Right kidney (tissue), 1 donor: ENCODE measurements around the gene KAT8.
"Not testable (repeated sequence)": the region's sequence is repeated elsewhere in the genome, so short reads cannot be mapped to it uniquely, and the experiment has no call there.

Source experiments
- DNase-seq: peaks from one replicate; pipeline ENCODE4 v3.0.0-alpha.2; 2016

Gene KAT8

DNA sequence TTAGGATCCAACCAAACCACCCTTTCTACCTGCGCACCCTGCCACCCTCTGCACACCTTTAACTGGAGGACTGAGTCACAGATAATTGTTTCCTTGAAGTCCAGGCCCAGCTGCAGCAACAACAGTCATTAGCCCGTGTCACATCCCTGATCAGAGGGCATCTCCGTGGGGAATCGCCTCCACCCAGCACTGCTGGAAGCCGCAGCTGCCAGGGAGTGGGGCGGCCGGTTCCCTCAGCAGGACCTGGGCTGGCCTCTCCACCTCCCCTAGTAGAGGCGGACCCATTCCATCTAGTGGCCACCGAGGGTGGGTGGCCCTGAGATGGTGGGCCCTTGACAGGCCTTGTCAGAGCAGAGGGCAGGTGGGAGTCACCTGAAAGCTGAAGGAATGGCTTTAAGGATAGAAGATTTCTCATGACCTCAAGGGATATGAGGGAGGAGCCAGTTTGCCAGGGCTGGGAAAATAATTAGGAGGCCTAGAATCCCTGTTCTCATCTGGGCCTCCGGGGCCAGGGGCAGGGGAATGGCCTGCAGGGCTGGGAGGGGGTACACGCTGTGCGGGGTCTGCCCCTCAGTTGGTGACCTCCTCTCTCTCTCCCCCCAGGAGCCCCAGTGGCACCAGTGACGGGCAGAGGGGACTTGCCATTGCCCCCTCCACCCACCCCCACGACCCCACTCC lies 35.0 kb upstream of the KAT8 start:
- DNase-seq, result no peak

DNA sequence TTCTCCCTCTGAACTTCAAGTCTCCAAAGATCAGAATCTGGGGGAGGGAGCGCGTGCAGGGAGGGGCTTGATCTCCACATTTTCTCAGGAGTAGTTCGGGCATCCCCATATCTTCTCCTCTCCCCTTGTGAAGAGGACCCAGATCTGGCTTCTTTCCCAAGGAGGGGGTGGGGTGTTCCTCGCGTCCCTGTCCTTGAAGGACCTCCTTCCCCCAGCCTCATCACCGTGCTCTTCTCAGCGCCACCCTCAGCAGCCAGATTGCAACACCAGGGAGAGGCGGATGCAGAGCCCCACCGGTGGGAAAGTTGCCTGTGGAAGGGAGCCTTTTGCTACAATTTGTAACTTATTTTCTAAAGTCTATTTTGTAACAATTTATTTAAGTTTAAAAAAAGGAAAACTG lies 34.4 kb upstream of the KAT8 start:
- no peak for DNase-seq

DNA sequence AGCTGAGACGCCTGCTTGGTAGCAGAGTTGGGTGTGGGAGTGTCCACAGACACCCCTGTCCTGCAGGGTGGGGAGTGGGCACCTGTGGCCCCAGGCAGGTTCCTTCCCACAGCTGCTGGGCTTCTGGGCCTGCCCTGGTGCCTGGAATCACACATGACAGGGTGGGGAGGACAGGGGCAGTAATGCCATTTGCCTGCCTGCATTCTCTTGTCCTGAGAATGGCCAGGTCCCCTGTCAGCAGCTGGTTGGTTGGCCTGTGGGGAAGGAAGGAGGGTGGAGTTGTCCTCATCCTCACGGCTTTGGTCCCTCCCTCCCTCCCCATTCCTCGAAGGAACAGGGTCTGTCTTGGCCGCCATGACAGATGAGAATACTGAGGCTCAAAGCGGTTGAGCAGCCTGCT lies 33.9 kb upstream of the KAT8 start:
- DNase-seq, result no peak

DNA sequence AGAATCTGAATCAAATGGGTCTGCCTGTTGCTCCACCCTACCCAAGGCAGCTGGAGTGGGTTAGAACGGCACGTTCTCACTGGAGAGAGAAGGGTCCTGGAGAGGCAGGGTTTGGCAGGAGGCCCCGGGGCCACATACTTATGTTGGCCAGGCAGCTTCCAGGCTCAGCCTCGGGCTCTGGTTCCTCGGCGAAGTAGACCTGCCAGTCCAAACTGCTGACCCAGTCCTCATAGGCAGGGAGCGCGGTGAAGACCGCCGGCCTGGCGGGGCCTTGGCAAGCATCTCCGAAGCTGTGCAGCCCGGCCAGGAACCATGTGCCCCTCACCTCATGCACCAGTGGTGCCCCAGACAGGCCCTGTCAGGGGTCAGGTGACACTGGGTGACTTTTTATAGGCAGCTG lies 33.5 kb upstream of the KAT8 start:
- DNase-seq, result no peak

DNA sequence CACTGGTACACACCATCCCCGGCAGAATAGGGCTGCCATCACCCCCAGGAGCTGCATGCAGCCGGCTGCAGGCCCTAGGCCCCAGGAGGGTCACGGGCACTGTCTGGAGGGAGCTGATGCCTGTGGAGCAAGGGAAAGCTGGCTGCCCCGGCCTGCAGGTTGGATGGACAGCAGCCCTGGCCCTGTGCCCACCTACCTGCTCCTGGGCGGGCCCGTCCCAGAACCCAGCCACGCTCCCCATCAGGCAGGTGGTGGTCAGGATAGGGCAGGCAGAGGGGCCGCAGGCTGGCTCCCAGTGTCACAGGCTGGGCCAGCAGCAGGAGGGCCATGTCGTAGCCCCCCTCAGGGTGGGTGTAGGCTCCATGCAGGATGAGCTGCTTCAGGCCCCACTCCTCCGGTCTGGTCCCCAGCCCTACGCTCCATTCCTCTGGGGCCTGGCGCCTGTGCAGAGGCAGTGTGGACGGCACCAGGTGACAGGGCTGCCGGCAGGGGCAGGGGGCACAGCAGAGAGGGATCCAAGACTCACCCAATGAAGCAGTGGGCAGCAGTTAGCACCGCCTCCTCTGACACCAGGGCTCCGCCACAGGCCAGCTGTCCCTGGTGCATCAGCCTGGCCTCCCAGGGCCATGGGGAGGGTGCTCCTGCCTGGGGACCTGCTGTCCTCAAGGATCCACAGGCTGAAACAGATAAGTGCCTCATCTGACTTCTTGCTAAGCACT lies 32.7 kb upstream of the KAT8 start:
- DNase-seq, result no peak

DNA sequence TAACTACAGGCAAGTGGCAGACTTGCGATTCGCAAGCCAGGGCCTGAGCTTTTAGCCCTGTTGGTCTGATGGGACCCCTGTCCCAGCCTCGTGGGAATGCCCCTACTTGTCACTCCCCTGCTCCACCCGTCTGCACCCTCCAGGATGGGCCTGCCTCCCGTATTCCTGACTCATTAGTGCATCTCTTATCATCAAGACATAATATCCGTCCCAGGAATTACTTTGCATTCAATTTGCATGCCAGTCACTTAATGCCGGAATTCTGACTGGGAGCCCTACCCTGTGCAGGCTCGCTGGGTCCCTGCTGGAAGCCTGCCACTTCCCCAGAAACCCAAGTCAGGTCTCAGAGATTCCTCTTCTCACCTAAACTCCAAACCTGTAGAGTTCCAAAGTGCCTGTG lies 32.1 kb upstream of the KAT8 start:
- no peak for DNase-seq

DNA sequence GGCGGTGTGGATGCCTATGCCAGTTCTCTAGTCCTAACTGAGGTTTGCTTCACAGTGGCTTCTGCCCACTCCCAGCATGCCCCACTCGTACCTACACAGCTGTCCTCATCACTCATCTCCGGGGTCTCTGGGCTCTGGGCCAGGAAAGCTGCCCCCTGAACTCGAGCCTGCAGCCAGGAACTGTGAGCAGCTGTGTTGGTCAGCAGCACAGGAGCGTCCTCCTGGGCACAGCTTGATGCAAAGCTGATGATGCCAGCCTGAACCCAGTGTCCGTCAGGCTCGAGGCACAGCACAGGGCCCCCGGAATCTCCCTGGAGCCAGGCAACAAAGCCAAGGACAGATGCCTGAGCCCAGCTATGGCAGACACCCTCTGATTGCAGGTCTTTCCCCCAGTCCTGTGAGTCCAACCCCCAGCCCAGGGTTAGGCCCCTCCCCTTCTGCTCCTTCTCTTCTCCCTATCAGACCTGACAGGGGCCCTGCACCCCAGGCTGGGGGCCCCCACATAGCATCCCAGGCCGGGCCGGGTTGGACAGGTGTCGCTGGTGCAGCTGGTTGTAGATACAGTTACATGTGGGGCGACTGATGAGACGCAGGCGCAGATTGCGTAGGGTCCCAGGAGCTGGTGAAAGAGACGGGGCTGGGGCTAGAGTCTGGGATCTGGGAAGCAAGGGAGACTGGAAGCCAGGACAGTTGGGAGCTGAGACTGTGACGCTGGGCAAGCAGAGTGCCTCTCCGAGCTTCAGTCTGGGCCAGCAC lies 31.4 kb upstream of the KAT8 start:
- DNase-seq, result no peak

DNA sequence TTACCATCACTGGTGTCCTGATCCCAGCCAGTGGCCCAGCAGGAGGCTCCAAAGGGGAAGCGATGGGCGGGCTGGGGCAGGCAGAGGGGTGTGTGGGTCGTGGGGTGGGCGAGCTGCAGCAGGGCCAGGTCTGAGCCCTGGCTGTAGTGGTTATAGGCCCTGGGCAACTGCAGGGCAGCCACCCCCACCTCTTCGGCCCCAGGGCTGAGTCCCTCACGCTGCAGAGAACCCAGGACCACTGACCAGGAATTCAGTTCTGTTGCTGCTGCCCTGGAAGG lies 30.9 kb upstream of the KAT8 start:
- DNase-seq, result no peak

DNA sequence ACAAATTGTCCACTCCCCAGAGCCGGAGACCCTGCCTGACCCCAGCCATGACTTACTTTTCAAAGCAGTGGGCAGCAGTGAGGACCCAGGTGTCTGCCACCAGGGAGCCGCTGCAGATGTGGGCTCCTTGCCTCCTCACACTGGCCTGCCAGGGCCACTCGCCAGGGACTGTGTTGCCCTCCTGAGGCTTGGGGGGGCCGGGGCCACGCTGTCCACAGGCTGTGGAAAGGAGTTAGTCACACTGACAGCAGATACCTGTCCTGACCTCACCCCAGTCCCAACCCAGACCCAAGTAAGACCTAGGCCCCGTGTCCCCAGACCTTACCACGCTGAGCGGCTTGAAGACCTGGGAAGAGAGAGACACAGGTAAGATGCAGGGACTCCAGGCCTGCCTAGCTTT lies 30.0 kb upstream of the KAT8 start:
- no peak for DNase-seq

DNA sequence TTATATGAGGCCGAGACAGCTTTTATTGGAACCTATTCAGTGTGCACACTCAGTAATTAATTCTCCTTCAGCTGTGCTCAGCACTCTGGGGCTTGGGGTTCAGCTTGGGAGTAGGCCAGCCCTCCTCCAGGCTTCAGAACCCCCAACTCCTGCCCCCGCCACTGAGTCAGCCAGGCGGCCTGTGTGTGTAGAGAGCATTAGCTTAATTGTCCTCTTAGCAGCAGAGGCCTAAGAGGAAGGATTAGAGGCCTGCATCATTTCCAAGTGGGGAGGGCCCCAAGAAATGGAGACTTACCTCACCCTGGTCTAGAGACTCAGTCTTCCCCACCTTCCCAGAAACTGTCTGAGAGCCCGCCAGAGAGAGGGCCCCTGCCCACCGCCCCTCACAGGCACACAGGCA lies 29.5 kb upstream of the KAT8 start:
- no peak for DNase-seq

DNA sequence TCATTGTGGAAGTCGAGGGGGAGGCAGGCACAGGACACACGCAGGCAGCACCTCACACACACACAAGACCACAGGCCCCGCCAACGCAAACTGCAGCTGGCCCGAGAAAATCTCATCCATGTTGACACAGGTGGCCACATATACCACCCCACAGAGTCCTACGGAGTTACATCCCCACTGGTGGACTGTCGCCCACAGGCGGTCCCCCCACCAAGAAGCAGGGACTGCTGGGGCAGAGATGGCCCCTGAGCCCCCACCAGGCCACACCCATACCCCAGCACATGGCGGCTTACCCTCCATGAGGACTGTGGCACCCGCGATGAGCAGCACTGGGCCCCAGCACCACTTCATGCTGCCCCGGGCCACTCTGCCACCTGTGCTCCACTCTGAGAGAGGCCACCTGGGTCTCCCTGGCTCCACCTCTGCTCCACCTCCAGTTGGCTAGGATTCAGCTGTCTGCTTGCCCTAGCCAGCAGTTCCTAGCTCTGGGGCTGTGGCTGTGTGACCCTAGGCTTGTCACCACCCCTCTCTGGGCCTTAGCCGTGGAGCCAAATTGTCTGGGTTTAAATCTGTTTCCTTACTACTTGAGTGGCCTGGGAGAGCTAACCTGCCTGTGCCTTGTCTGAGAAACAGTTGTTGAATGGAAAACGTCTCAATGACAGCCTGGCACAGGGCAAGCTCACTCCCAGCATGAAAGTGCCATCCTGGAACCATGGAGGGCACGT lies 28.8 kb upstream of the KAT8 start, which contains the start of gene PRSS53:
PRSS53 (minus strand) TSS at position 485 of the 725 bp plus-strand sequence; CDS start at position 351, 134 bp downstream.
- no peak for DNase-seq

DNA sequence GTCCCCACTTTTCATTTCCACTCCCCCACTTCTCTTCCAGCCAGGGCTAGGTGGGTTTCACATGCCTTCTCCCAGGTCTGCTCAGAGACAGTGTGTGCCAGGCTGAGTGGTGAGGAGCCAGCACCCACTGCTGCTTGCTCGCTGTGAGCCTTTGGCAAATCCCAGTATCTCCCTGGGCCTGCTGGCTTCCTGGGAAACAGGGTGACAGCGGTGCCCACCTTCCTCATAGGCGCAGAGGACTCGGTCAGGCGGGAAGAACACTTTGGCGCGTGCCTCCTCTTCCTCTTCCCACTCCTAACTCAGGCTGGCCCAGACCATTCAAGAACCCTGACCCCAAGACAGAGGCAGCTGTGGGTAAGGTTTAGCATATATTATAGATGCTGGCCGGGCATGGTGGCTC lies 28.3 kb upstream of the KAT8 start:
- no peak for DNase-seq

DNA sequence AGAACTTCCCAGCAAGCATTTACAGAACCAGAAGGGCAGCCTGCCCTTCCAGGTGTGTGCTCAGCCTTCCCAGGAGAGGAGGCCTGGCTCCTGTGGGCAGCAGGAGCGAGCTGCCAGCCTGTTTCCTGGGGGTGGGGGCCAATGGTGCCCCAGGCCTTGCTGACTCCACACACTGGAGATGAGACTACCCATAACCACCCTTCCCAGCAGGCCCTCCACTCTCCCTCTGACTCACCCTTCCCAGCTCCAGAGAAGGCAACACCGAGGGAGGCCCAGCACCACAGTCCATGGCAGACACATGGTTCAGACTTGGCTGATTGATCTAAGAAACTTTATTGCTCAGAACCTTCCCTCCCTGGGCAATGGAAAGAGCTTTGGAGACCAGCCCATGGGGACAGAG lies 26.9 kb upstream of the KAT8 start:
- no peak for DNase-seq

DNA sequence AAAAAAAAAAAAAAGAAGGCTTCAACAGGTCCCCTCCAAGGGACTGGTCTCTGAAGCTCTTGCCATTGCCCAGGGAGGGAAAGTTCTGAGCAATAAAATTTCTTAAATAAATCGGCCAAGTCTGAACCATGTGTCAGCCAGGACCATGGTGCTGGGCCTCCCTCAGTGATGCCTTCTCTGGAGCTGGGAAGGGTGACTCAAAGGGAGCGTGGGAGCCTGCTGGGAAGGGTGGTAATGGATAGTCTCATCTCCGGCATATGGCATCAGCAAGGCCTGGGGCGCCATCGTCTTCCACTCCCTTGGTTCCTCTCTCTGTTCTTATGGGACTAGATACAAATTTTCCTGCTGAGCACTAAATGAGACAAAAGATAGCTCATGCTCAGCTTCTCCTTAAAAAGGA lies 25.1 kb upstream of the KAT8 start:
- DNase-seq, result no peak

DNA sequence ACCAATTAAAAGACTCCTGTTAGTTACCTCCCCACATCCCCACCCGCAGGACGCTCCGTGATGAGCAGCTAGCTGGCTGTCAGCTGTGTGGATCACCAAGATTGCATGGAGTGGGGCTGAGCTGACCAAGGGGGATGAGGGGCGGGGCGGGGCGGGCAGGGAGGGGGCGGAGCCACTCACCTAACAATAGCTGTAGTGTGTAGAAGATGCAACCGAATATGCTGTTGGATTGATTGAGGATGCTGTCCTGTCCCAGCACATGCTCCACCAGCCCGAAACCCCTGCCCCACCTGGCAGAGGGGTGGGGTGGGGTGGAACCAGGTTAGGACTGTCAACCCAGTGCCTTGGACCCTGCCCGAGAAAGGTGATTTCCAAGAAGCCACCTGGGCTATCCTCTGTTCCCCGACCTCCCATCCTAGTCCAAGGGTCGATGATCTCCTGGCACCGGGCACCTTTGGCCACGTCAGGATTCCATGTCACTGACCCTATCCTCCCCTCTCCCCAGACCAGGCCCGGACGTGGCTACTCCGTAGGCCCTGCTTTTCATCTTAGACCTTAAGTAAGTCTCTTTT lies 24.2 kb upstream of the KAT8 start:
- DNase-seq, result peak; percentile 44

DNA sequence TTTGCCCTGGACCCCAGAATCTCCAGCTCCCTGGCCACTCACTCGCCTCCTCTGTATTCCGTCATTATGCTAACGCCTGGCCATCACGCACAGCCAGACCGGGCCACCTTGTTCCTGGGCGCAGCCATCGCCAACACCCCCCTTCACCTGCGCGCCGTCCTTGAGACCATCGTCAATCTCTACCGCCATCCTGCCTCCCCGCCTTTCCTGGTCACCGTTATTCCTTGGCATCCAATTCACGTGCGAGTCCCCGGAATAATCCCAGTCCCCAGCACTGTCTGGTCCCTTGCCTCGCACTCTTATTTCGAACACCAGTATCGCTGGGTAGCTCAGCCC lies 23.4 kb upstream of the KAT8 start:
- no peak for DNase-seq

DNA sequence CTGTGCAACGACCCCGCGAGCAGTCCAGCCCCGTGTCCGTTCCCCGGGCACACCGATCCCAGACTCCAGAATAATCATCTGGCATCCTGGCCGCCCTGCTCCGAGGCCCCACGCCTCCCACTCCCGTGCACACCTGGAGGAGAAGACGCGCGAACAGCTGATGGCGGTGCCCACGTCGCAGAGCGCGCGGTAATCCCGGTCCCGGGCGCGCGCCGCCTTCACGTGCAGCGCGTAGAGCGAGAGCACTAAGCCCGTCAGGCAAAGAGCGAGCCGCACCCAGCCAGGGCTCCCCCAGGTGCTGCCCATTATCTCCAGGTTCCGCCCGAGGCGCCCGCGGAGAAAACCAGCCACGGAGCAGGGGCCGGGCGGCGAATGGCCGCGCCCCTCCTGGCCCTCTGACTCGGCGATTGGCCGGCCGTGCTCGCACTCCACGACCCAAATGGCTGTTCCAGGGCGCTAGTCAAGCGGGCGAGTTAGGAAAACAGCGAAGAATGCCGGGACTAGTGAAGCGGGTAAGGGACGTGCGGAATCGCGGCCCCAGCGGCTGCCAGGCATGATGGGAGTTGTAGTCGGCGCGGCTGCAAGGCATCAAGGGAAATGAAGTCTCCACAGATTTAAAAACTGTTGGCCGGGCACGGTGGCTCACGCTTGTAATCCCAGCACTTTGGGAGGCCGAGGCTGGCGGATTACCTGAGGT lies 22.9 kb upstream of the KAT8 start, which contains the start of gene VKORC1:
VKORC1 (minus strand) TSS at position 374 of the 697 bp plus-strand sequence; CDS start at position 306, 68 bp downstream.
- DNase-seq, result peak; percentile 93

DNA sequence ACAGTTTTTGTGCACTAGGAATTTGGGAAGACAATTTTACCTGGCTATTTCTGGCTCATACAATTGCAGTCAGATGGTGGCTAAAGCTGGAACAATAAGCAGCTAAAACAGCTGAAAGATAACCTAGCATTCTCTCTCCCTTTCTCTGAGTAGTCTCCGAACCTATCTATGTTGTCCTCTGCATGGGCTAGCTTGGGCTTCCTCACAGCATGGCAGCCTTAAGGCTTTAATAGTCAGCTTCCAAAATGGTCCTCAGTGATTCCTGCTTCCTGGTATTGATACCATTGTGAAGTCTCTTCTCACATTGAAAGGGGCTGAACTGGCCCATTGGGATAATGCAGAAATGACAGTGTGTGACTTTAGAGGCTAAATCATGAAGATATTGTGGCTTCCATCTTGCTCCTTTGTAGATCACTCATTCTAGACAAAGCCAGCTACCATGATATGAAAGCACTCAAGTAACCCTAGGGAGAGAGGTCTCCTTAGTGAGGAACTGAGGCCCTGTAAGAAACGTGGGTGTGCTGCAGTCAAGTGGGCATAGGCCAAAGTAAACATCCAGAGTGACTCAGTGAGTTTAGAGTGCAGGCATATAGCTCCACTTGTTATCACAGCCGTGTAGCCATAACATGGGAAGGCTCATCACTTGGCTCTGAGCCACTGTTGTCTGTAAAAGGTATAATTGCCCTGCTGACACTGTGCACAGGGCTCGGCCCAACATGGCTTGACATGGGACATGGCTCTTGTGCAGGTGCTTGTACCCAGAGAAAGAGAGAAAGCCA lies 17.4 kb upstream of the KAT8 start:
- DNase-seq, result no peak

DNA sequence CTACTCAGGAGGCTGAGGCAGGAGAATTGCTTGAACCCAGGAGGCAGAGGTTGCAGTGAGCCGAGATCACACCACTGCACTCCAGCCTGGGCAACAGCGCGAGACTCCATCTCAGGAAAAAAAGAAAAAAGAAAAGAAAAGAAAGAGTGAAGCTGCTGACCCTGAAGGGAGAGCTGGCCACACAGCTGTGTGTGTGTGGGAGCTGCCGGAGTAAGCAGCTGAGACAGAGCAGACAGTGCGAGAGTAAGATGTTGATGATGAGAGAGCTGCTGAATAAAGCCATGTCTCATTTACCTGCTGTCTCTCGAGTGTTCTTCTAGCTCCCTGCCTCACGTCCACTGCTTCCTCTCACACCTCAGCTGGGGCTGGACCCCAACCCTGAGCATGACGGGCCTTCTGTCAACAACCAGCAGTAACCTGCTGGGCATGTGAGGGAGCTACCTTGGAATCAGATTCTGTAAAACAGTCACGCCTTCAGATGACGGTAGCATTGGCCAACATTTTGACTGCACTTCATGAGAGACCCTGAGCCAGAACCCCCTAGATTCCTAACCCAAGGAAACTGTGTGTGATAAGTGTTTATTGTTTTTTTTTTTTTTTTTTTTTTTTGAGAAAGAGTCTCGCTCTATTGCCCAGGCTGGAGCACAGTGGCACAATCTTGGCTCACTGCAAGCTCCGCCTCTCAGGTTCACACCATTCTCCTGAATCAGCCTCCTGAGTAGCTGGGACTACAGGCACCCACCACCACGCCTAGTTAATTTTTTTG lies 16.4 kb upstream of the KAT8 start:
- DNase-seq, result not testable (repeated sequence)

DNA sequence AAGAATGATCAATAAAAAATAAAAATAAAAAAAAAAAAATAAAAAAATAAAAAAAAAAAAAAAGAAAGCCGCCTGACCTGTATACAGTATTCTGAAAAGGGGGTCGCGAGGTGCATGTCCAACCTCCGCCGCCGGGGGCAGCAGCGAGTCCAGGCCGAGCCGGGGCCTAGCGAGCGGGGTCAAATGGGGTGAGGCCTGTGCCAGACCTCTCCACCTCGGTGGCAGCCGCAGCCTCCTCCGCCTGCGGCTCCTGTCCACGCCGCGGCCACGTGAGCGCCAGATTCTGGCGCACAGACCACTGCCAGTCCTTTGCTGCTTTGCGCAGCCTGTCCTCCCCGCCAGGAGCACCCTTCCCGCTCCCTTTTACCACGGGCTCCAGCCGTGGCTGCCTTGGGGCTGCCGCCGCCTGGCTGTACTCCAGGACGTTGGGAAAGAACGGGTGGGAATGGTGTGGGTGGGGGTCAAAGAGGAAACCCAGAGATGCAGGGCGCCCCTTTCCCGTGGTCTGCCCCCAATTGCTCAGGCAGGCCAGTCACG lies 11.7 kb upstream of the KAT8 start:
- peak; percentile 60 for DNase-seq
